ENCODE results near the gene COQ10A. TPM values are rescaled to one million over a fixed set of nuclear protein-coding genes. Genes with fewer than 3 reads are reported as not detected.

The COQ10A gene
- total RNA-seq, 1 experiment from 2014 or later: 24.4 TPM

- POLR2A ChIA-PET: no interaction called here
- TF ChIP-seq ZNF121 (CRISPR knock-in tag; IDR thresholded peaks at IDR 0.05): 0 out of 2 replicates have a peak, but pooled peaks have one; percentile 30
- TF ChIP-seq FOXP1 (CRISPR knock-in tag; IDR thresholded peaks at IDR 0.05; ENCODE audit: borderline replicate concordance): no peak
- no peak for TF ChIP-seq MYBL2 (CRISPR knock-in tag; IDR thresholded peaks at IDR 0.05)
- Mint-ChIP-seq H3K9me3 (no peaks in the 10 kb centered on the region), H3K36me3 (peaks cover 33% of the 10 kb centered on the region), H3K27ac (no peak overlapping the region), H3K27me3 (ENCODE audit: low read depth) (no peaks in the 10 kb centered on the region), H3K4me1 (peaks cover 9% of the 10 kb centered on the region), H3K4me3 (no peak overlapping the region)
- DNase-seq (ENCODE audit: low spot score): no peak
- CTCF ChIA-PET: no interaction called here
- ATAC-seq: no peak
These were observed 22.1 kb downstream of the COQ10A start for GRCh38 chr12:56288705-56289387.

- peaks cover 12% of the 10 kb centered on the region for H3K4me1 Mint-ChIP-seq
- ATAC-seq: no peak
- CTCF ChIA-PET: no interaction called here
- H3K9me3 Mint-ChIP-seq: no peaks in the 10 kb centered on the region
- POLR2A ChIA-PET: interaction anchor here (0.8 kb wide), 1 partner anchor 22 kb away, joined by 3 read pairs; the partner anchor contains the start of gene CNPY2
- DNase-seq (ENCODE audit: low spot score): no peak
- H3K27me3 Mint-ChIP-seq (ENCODE audit: low read depth): no peaks in the 10 kb centered on the region
- no peak overlapping the region; the same call in 1 of the 2 replicates for H3K27ac Mint-ChIP-seq
- TF ChIP-seq NR2C2 (CRISPR knock-in tag; IDR thresholded peaks at IDR 0.05) (no peak), FOXJ3 (CRISPR knock-in tag; IDR thresholded peaks at IDR 0.05; ENCODE audit: borderline replicate concordance) (no peak), EMX1 (CRISPR knock-in tag; IDR thresholded peaks at IDR 0.05) (no peak), ZMAT4 (CRISPR knock-in tag; IDR thresholded peaks at IDR 0.05) (no peak), RELA (CRISPR knock-in tag; IDR thresholded peaks at IDR 0.05; ENCODE audit: borderline replicate concordance) (no peak), CTCF (IDR thresholded peaks at IDR 0.05) (no peak), FOXP4 (CRISPR knock-in tag; IDR thresholded peaks at IDR 0.05) (no peak), GRHL2 (CRISPR knock-in tag; IDR thresholded peaks at IDR 0.05; ENCODE audit: insufficient replicate concordance, severe bottlenecking) (no peak)
- H3K4me3 Mint-ChIP-seq: no peak overlapping the region
- peaks cover 39% of the 10 kb centered on the region for H3K36me3 Mint-ChIP-seq
These were observed 27.1 kb downstream of the COQ10A start for GRCh38 chr12:56293795-56294194.

GRCh38 chr12:56296295-56296694 lies 29.6 kb downstream of the COQ10A start:
- CTCF ChIA-PET: interaction anchor here (1.4 kb wide), 2 partner anchors 29 to 106 kb away, joined by 6 to 7 read pairs; partner anchors contain the start of gene COQ10A
- Mint-ChIP-seq H3K4me3 (no peak overlapping the region), H3K27ac (no peak overlapping the region; the same call in none of the 2 replicates), H3K36me3 (peaks cover 24% of the 10 kb centered on the region), H3K27me3 (ENCODE audit: low read depth) (no peaks in the 10 kb centered on the region), H3K9me3 (no peaks in the 10 kb centered on the region), H3K4me1 (peaks cover 26% of the 10 kb centered on the region)
- POLR2A ChIA-PET: no interaction called here
- ATAC-seq (no peak), DNase-seq (ENCODE audit: low spot score) (no peak)
- TF ChIP-seq ERG (CRISPR knock-in tag; IDR thresholded peaks at IDR 0.05) (no peak), GABPB1 (CRISPR knock-in tag; IDR thresholded peaks at IDR 0.05) (peak; percentile 46; the same call in 1 of the 2 replicates)

GRCh38 chr12:56297400-56297799 lies 30.7 kb downstream of the COQ10A start:
- no peak for ATAC-seq
- no peak overlapping the region for H3K27ac Mint-ChIP-seq
- no peak for TF ChIP-seq ZSCAN18 (CRISPR knock-in tag; IDR thresholded peaks at IDR 0.05)
- no peak for TF ChIP-seq ZBTB43 (CRISPR knock-in tag; IDR thresholded peaks at IDR 0.05)
- TF ChIP-seq SOX15 (CRISPR knock-in tag; IDR thresholded peaks at IDR 0.05): no peak
- no peak for TF ChIP-seq OVOL2 (CRISPR knock-in tag; IDR thresholded peaks at IDR 0.05; ENCODE audit: borderline replicate concordance)
- no peak for TF ChIP-seq ZNF423 (CRISPR knock-in tag; IDR thresholded peaks at IDR 0.05)
- TF ChIP-seq IRF2 (CRISPR knock-in tag; IDR thresholded peaks at IDR 0.05; ENCODE audit: borderline replicate concordance, low read depth): no peak
- no peak for TF ChIP-seq ZBTB21 (CRISPR knock-in tag; IDR thresholded peaks at IDR 0.05; ENCODE audit: borderline replicate concordance)

More at GRCh38 chr12:56297400-56297799, 30.7 kb downstream of the COQ10A start:
- no peak for DNase-seq (ENCODE audit: low spot score)
- ChIA-PET POLR2A (no interaction called here), CTCF (interaction anchor here (1.2 to 1.4 kb wide), 2 partner anchors 30 to 76 kb away, joined by 3 to 6 read pairs; partner anchors contain the start of genes COQ10A and RNF41)
- Mint-ChIP-seq H3K4me1 (peaks cover 26% of the 10 kb centered on the region), H3K9me3 (no peaks in the 10 kb centered on the region), H3K4me3 (no peak overlapping the region), H3K27me3 (ENCODE audit: low read depth) (no peaks in the 10 kb centered on the region), H3K36me3 (peaks cover 20% of the 10 kb centered on the region)
